ENCODE data around the gene WDR11.

- TF ChIP-seq, protein P1, sequence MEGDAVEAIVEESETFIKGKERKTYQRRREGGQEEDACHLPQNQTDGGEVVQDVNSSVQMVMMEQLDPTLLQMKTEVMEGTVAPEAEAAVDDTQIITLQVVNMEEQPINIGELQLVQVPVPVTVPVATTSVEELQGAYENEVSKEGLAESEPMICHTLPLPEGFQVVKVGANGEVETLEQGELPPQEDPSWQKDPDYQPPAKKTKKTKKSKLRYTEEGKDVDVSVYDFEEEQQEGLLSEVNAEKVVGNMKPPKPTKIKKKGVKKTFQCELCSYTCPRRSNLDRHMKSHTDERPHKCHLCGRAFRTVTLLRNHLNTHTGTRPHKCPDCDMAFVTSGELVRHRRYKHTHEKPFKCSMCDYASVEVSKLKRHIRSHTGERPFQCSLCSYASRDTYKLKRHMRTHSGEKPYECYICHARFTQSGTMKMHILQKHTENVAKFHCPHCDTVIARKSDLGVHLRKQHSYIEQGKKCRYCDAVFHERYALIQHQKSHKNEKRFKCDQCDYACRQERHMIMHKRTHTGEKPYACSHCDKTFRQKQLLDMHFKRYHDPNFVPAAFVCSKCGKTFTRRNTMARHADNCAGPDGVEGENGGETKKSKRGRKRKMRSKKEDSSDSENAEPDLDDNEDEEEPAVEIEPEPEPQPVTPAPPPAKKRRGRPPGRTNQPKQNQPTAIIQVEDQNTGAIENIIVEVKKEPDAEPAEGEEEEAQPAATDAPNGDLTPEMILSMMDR (IDR thresholded peaks at IDR 0.05) = no peak
- TF ChIP-seq POLR2AphosphoS5 (IDR thresholded peaks at IDR 0.05) = no peak
These were observed 98.5 kb downstream of the WDR11 start for GRCh38 chr10:120949609-120950031.

Measured in prostate gland (tissue), 2 donors.